Measurements from ENCODE around the gene BCAS3.

BCAS3 gene

GRCh38 chr17:61276806-61277205 lies 599.2 kb downstream of the BCAS3 start:
- DNase-seq: no peak

GRCh38 chr17:61279476-61280145 lies 602.0 kb downstream of the BCAS3 start:
- DNase-seq: no peak

- DNase-seq: no peak
Observed at GRCh38 chr17:61280338-61280737, 602.7 kb downstream of the BCAS3 start.

- DNase-seq: no peak
Observed at GRCh38 chr17:61280851-61281250, 603.2 kb downstream of the BCAS3 start.

- no peak for DNase-seq
Observed at GRCh38 chr17:61282377-61282776, 604.7 kb downstream of the BCAS3 start.

GRCh38 chr17:61283043-61283442 lies 605.4 kb downstream of the BCAS3 start:
- no peak for DNase-seq

GRCh38 chr17:61284174-61284573 lies 606.5 kb downstream of the BCAS3 start:
- no peak for DNase-seq

GRCh38 chr17:61284746-61285145 lies 607.1 kb downstream of the BCAS3 start:
- no peak for DNase-seq

GRCh38 chr17:61285526-61286320 lies 608.1 kb downstream of the BCAS3 start:
- no peak for DNase-seq

- no peak for DNase-seq
Observed at GRCh38 chr17:61286449-61286848, 608.8 kb downstream of the BCAS3 start.

- DNase-seq: no peak
Observed at GRCh38 chr17:61289408-61290385, 612.0 kb downstream of the BCAS3 start.

- DNase-seq: no peak
Observed at GRCh38 chr17:61291451-61292285, 614.0 kb downstream of the BCAS3 start.

- DNase-seq: no peak
Observed at GRCh38 chr17:61294286-61294685, 616.6 kb downstream of the BCAS3 start.

GRCh38 chr17:61294777-61295176 lies 617.1 kb downstream of the BCAS3 start:
- no peak for DNase-seq

- DNase-seq: no peak
Observed at GRCh38 chr17:61296058-61296457, 618.4 kb downstream of the BCAS3 start.

- DNase-seq: no peak
Observed at GRCh38 chr17:61299517-61300513, 622.2 kb downstream of the BCAS3 start.

GRCh38 chr17:61302953-61303816 lies 625.5 kb downstream of the BCAS3 start:
- no peak for DNase-seq

GRCh38 chr17:61303817-61304096 lies 626.1 kb downstream of the BCAS3 start:
- DNase-seq: no peak

GRCh38 chr17:61305024-61305423 lies 627.4 kb downstream of the BCAS3 start:
- DNase-seq: no peak

GRCh38 chr17:61306003-61306402 lies 628.4 kb downstream of the BCAS3 start:
- DNase-seq: no peak
